ENCODE measurements around the gene FHOD3. TPM values are rescaled to one million over a fixed set of nuclear protein-coding genes. Genes with fewer than 3 reads are reported as not detected.

FHOD3 gene
- total and polyA plus RNA-seq, 9 of the 15 experiments (the other 6 are each of a cell fraction or from before 2014, with no cell fraction given): 0.11 TPM; not detected in 8

DNA sequence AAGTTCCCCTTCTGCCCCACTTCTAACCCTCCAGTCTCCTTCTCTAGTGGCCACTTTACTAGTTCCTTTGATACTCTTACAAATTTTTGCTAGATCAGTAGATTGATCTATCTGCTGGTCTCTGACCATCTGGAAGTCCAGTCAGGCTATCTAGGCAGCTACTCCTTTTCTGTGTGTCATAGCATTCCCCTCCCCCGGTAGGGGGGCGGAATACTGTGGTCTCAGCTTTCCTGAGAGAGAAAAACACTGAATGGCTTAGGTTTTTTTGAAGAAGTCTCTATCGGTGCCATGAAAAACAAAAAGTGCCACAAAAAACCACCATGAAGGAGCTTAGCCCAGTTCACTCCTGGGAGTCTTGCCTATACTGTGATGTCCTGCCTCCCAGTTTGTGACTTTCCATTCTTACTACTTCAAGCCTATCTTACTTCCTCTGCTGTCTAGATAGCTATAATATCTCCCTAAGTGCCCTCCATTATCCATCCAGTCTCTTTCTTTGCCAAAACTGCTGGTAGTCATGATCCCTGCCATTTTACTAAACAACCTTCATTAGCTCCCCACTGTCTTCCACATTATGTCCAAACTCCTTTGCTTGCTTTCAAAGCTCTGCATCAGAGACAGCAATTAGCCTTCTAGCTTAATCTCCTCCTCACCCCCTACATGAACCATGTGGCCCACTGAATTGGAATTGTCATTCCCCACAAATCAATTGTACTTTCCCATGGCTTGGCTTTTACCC is 501.4 kb downstream of the FHOD3 start (continued):
- TF ChIP-seq ZNF133 (CRISPR knock-in tag; IDR thresholded peaks at IDR 0.05) (no peak), CBFA2T2 (conservative IDR thresholded peaks at IDR 0.05) (0 out of 2 replicates have a peak, but pooled peaks have one; percentile 14), ZKSCAN1 (IDR thresholded peaks at IDR 0.05; ENCODE audit: low read depth, low read length) (no peak), NFRKB (IDR thresholded peaks at IDR 0.05; ENCODE audit: low read depth) (no peak), ATF1 (CRISPR knock-in tag; IDR thresholded peaks at IDR 0.05) (no peak), ATF1 (tag; IDR thresholded peaks at IDR 0.05) (no peak), SAFB (IDR thresholded peaks at IDR 0.05; ENCODE audit: borderline replicate concordance, low read depth, low read length) (no peak)
- TF ChIP-seq, protein P1, sequence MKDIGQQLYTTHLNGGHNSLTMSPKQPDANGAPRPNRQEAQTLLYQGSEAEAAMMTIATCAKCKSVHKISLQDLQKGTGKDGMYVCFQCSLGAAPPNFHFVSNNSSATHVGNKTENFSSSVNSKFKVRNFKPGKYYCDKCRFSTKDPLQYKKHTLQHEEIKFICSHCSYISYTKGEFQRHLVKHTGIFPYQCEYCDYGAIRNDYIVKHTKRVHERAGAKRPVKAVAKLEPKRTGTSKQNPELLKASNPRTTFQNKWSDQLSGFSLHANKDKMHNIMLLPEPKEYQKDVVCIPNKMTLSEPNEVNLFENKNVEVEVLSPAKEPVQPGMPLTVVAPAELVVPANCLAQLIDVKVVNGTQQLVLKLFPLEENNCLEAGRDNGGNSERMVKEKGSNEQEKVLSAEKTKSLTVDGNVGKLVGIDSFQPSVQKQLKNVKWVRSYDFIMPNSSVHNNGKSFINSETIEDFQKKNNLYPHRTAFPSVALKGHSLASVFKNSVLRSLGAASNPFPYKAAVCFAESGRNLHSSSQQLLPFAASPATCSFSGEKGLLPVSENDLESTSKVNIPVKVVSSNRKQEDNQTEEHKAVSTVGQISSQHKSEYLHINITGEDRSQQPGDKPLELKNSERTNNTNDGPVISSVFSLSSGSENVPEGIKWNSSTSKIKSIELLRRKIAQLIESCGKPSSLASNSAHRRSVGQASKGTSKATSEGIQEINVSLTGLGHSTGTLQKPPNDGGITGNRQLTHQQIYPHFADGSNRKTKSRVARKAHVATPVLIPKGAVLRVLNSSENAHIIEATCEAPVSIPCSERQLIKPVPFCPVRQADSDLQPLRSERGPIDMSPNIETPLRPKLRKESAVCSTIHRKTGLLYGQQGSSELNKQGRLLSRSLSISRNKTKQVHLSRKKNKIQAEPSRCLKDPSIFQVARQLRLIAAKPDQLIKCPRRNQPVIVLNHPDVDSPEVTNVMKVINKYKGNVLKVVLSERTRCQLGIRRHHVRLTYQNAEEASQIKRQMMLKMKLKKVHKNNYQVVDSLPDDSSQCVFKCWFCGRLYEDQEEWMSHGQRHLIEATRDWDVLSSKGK (CRISPR knock-in tag; IDR thresholded peaks at IDR 0.05): no peak
- TF ChIP-seq, protein P2, sequence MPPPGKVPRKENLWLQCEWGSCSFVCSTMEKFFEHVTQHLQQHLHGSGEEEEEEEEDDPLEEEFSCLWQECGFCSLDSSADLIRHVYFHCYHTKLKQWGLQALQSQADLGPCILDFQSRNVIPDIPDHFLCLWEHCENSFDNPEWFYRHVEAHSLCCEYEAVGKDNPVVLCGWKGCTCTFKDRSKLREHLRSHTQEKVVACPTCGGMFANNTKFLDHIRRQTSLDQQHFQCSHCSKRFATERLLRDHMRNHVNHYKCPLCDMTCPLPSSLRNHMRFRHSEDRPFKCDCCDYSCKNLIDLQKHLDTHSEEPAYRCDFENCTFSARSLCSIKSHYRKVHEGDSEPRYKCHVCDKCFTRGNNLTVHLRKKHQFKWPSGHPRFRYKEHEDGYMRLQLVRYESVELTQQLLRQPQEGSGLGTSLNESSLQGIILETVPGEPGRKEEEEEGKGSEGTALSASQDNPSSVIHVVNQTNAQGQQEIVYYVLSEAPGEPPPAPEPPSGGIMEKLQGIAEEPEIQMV (tag; conservative IDR thresholded peaks at IDR 0.05; ENCODE audit: low read depth): no peak
- TF ChIP-seq, protein P3, sequence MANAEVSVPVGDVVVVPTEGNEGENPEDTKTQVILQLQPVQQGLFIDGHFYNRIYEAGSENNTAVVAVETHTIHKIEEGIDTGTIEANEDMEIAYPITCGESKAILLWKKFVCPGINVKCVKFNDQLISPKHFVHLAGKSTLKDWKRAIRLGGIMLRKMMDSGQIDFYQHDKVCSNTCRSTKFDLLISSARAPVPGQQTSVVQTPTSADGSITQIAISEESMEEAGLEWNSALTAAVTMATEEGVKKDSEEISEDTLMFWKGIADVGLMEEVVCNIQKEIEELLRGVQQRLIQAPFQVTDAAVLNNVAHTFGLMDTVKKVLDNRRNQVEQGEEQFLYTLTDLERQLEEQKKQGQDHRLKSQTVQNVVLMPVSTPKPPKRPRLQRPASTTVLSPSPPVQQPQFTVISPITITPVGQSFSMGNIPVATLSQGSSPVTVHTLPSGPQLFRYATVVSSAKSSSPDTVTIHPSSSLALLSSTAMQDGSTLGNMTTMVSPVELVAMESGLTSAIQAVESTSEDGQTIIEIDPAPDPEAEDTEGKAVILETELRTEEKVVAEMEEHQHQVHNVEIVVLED (CRISPR knock-in tag; IDR thresholded peaks at IDR 0.05): no peak
- TF ChIP-seq, protein P4, sequence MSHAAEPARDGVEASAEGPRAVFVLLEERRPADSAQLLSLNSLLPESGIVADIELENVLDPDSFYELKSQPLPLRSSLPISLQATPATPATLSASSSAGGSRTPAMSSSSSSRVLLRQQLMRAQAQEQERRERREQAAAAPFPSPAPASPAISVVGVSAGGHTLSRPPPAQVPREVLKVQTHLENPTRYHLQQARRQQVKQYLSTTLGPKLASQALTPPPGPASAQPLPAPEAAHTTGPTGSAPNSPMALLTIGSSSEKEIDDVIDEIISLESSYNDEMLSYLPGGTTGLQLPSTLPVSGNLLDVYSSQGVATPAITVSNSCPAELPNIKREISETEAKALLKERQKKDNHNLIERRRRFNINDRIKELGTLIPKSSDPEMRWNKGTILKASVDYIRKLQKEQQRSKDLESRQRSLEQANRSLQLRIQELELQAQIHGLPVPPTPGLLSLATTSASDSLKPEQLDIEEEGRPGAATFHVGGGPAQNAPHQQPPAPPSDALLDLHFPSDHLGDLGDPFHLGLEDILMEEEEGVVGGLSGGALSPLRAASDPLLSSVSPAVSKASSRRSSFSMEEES (CRISPR knock-in tag; IDR thresholded peaks at IDR 0.05): no peak

Measured in K562 (cell line).